HFF-Myc (cell line): ENCODE results near the gene TPRX1.
"Not testable (repeated sequence)": the region's sequence is repeated elsewhere in the genome, so short reads cannot be mapped to it uniquely, and the experiment has no call there.

Experiments
- DNase-seq: peaks from one replicate; pipeline ENCODE4 v3.0.0-alpha.2; 2011; ENCODE audit warnings: low read depth; ENCODE audit errors: extremely low read depth
- H3K4me3 ChIP-seq: replicated peaks from 2 replicates; pipeline ENCODE4 v1.5.1; 2011; ENCODE audit warnings: low read depth, mild to moderate bottlenecking, control low read depth, low read length
- TF ChIP-seq, protein P1 (sequence below): IDR thresholded peaks from 2 replicates; pipeline ENCODE4 v1.5.1; 2012; ENCODE audit warnings: mild to moderate bottlenecking, low read depth, low read length, control low read depth; ENCODE audit errors: missing control alignments

The TPRX1 gene

DNA sequence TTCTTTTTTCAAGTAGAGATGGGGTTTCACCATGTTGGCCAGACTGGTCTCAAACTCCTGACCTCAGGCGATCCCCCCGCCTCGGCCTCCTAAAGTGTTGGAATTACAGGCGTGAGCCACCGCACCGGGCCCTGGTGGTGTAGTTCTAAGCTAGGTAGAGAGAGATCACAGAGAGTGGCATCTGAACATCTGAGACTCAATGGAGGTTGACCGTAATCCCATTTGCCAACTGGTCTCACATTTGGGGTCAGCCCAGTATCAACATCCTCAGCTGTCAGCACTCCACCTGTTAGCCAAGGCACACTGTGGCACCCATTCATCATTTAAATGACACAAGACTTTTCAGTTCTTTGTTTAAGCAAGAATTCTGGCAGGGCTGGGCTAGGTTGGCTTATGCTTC lies 17.8 kb downstream of the TPRX1 start:
- TF ChIP-seq, protein P1, sequence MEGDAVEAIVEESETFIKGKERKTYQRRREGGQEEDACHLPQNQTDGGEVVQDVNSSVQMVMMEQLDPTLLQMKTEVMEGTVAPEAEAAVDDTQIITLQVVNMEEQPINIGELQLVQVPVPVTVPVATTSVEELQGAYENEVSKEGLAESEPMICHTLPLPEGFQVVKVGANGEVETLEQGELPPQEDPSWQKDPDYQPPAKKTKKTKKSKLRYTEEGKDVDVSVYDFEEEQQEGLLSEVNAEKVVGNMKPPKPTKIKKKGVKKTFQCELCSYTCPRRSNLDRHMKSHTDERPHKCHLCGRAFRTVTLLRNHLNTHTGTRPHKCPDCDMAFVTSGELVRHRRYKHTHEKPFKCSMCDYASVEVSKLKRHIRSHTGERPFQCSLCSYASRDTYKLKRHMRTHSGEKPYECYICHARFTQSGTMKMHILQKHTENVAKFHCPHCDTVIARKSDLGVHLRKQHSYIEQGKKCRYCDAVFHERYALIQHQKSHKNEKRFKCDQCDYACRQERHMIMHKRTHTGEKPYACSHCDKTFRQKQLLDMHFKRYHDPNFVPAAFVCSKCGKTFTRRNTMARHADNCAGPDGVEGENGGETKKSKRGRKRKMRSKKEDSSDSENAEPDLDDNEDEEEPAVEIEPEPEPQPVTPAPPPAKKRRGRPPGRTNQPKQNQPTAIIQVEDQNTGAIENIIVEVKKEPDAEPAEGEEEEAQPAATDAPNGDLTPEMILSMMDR, result no peak
- H3K4me3 ChIP-seq, result no peak overlapping the region
- DNase-seq, result no peak

GRCh38 chr19:47781590-47782262 lies 22.6 kb downstream of the TPRX1 start:
- DNase-seq, result no peak
- H3K4me3 ChIP-seq, result no peak overlapping the region
- TF ChIP-seq, protein P1, result no peak

GRCh38 chr19:47780215-47780551 lies 24.2 kb downstream of the TPRX1 start:
- TF ChIP-seq, protein P1, result no peak
- no peak for DNase-seq
- peak overlapping the region; percentile 89 for H3K4me3 ChIP-seq

- peak overlapping the region; percentile 89 for H3K4me3 ChIP-seq
- no peak for DNase-seq
- TF ChIP-seq, protein P1, result no peak
These were observed 24.7 kb downstream of the TPRX1 start for GRCh38 chr19:47779524-47780214.

- DNase-seq, result no peak
- H3K4me3 ChIP-seq, result peak overlapping the region; percentile 89
- TF ChIP-seq, protein P1, result no peak
These were observed 25.4 kb downstream of the TPRX1 start for GRCh38 chr19:47778954-47779351.

- TF ChIP-seq, protein P1, result no peak
- no peak for DNase-seq
These were observed 26.1 kb downstream of the TPRX1 start, which contains the start of gene SELENOW for GRCh38 chr19:47778049-47778953. TSS of gene SELENOW (plus strand) at chr19:47778703. CDS start at chr19:47778786, 83 bp downstream.

DNA sequence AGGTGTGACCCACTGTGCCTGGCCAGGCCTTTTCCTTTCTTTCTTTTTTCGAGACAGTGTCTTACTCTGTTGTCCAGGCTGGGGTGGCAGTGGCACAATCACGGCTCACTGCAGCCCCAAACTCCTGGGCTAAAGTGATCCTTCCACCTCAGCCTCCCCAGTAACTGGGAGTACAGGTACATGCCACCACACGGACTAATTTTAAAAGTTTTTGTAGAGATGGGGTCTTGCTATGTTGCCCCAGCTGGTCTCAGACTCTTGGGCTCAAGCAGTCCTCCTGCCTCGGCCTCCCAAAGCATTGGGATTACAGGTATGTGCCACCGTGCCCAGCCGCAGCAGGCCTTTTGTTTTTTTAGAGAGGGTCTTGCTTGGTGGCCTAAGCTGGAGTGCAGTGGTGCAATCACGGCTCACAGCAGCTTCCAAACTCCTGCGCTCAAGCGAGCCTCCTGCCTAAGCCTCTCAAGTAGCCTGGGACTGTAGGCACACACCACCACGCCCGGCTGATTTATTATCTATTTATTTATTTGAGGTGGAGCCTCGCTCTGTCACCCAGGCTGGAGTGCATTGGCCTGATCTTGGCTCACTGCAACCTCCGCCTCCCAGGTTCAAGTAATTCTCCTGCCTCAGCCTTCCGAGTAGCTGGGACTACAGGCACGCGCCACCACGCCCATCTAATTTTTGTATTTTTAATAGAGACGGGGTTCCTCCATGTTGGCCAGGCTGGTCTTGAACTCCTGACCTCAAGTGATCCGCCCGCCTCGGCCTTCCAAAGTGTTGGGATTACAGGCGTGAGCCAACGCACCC lies 26.9 kb downstream of the TPRX1 start:
- H3K4me3 ChIP-seq, result peak overlapping the region; percentile 89
- not testable (repeated sequence) for DNase-seq

More at GRCh38 chr19:47778049-47778953, 26.1 kb downstream of the TPRX1 start, which contains the start of gene SELENOW:
- H3K4me3 ChIP-seq, result peak within 1 kb of the TSS; percentile 89
